HG03097 (cell line): ENCODE measurements around the gene PCNX4.
"Not testable (repeated sequence)": the region's sequence is repeated elsewhere in the genome, so short reads cannot be mapped to it uniquely, and the experiment has no call there.

Experiments used
- ATAC-seq: cut with Tn5 transposase; IDR thresholded peaks from one replicate; pipeline ENCODE4 v1.9.1; 2021; ENCODE audit not compliant: unreplicated experiment, low FRiP score

PCNX4 gene

DNA sequence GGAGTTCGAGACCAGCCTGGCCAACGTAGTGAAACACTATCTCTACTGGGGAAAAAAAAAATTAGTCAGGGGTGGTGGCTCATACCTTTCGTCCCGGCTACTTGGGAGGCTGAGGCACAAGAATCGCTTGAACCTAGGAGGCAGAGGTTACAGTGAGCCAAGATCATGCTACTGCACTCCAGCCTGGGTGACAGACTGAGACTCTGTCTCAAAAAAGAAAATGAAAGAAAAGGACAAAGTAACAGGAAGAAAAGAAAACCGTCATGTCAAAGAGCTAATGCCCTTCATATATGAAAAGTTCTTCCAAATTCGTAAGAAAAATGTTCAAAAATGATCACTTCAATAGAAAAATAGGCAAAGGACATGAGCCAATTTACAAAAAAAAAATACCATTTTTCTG lies 8.1 kb downstream of the PCNX4 start:
- not testable (repeated sequence) for ATAC-seq

DNA sequence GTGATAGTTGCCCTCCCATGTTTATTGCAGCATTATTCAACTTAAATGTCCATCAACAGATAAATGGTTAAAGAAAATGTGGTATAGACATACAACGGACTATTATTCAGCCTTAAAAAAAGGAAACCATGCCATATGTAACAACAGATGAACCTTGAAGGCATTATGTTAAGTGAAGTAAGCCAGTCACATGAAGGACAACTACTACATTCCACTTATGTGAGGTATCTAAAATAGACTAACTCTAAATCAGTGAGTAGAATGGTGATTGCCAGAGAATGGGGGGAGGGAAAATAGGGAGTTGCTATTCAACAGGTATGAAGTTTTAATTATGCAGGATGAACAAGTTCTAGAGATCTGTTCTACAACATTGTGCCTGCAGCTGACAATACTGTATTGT lies 10.1 kb downstream of the PCNX4 start:
- no peak for ATAC-seq

DNA sequence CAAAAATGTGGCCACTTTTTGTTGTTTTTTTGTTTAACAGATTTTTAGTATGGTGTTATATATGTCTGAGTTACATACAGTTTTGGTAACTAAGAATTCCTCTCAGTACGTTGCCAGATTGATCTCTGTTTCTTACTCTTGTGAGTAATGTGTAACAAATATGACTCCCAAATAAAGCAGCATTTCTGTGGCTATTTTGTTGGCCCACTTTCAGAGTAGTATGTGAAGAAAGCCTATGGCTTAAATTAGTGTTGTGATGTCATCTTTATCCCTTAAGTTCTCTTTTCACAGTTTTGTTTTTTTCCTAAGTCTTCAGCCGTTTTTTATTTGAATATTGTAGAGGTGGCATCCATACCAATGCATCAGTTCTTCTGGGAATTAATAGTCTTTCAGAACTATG lies 10.7 kb downstream of the PCNX4 start:
- ATAC-seq: no peak

DNA sequence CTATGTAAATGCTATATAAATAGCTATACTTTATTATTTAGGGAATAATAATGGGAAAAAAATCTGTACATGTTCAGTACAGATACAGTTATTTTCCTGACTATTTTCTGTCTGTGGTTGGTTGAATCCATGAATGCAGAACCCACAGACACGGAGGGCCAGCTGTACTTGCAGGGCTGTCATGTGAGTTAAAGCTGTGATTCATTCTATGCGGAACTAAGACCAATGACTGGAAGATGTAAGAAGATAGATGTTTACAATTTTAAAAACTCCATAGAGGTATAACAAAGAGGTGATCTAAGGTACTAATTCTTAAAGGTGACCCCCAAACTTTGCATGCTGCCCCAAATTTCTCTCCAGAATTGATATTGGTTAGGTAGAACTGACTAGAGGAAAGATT lies 14.6 kb downstream of the PCNX4 start:
- ATAC-seq: no peak

DNA sequence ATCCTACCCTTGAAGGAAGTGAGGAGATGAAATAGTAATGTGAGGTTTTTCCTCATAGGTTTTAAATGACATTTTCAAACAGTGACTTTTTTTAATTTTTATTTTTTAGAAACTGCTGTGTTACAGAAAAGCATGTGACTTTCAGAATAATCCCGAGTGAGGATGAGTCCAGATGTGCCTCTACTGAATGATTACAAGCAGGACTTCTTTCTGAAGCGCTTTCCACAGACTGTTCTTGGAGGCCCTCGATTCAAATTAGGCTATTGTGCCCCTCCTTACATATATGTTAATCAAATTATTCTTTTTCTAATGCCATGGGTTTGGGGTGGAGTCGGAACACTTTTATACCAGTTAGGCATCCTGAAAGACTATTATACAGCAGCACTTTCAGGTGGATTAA lies 15.8 kb downstream of the PCNX4 start:
- ATAC-seq: no peak

DNA sequence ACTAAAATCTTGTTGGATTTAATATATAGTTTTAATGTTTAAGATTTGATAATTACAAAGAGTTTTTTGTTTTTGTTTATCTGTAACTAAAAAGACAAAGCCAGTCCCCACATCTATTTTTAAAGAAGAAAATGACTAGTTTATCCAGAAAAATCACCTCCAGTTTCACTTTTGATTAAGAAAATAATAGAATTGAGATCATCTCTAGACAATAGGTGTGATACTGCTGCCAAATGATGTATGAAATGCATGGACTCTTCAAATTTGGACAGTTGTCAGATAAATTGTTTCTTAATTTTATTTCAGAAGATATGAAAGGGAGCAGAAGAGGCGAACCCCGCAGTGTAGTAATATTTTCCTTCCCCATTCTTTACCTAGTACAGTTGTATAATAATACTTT lies 20.0 kb downstream of the PCNX4 start:
- no peak for ATAC-seq

DNA sequence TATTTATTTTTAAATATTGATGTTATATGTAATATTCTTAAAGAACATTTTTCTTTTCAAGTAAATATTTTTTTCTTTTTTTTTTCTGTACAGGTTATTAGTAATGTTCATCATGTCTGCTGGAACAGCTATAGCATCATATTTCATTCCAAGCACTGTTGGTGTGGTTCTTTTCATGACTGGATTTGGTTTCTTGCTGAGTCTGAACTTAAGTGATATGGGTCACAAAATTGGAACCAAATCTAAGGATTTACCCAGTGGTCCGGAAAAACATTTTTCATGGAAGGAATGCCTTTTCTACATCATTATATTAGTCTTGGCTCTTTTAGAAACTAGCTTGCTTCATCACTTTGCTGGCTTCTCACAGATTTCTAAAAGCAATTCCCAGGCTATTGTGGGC lies 23.2 kb downstream of the PCNX4 start:
- ATAC-seq: no peak

DNA sequence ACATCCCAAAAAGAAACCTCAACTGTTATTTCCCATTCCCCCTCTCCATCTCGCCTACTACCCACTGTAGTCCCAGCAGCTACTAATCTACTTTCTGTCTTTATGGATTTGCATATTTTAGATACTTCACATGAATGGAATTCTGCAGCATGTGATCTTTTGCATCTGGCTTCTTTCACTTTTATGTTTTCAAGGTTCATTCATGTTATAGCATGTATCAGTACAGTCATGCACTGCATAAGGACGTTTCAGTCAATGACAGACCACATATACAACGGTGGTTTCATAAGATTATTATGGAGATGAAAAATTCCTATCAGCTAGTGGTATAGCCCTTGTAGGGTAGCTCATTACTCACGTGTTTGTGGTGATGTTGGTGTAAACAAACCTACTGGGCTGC lies 24.5 kb downstream of the PCNX4 start:
- no peak for ATAC-seq

DNA sequence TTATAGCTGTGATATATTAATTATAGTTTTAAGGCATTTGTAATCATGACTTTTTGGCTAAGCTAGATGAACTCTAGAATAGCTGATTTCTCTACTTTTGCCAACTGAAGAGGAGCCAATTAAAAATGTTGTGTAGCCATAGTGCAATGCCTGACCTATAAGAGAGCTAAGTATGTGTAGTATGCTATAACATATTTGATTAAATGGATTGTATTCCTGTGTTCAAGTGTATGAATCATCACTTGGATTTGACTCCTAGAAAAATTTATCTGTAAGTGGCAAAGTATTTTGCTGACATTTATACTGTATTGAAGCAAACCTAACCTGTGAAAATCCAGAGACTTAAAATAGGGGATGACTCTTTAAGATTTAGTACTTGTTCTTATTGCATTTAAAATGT lies 34.2 kb downstream of the PCNX4 start:
- ATAC-seq: no peak

DNA sequence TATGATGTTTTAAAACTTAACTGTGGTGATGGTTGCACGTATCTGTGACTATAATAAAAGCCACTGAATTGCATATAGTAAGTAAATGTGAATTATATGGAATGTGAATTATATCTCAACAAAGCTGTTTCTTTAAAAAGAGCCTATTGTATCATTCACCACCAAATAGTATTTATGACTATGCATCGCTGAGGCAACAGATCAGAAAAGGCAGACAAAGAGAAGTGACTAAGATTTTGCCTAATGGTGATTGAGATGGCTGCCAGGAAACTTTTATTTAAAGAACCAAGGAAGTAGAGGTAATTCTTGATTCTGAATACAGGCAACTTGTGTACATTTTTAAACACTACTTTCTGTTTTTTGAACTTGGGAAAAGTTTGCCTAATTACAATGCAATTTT lies 41.8 kb downstream of the PCNX4 start:
- no peak for ATAC-seq

DNA sequence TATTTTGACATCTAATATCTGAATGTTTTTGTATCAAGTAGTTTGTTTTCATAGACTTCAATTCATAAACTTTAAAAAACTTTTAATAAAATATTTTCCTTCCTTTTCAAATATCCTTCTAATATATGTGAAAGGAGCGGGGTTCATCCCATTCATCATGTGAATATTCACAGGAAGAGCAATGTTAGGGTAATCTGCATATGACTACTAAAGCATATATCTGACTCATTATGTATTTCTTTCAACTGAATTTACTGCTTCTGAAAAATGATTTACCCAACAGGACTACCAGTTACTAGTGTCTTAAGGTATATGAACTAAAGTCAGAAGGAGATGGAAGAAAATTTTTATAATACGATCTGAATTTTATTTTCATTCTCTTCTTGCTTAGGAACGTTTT lies 43.0 kb downstream of the PCNX4 start:
- ATAC-seq: no peak

DNA sequence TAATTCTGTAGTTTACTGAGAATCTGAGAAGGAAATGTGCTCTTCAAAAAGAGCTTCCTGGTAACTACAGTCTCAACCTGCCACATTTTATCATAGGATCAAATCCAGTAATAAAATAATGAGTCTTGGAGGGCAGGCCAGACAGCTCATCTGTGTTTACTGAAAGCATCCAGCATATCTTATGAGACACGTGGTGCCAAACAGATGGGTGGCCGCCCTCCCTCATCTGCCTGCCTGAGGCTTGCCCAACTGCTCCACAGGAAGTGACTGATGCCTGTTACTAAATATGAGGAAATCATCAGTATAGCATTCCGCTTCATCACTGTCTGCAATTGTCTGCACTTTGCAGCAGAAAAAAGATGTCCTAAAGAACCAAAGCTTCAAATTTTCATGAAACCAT lies 60.0 kb downstream of the PCNX4 start:
- ATAC-seq: peak; percentile 77

DNA sequence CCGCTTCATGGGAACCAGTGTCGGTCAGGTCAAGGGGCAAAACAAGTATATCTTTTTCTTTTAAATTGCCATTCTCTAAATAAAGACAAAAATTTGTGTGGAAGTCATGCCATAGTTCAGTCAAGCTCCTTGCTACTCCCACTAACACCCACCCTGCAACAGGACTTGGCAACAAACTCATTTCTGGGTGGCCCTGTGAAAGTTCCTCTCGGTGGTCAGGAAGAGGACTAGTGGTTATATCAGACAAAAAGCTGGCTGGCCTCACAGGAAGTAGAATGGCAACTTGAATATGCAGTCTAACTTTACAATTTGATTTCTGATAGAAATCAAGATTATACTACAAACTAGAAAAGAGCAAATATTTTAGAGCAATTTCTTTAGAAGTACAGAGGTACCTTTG lies 62.3 kb downstream of the PCNX4 start:
- ATAC-seq: no peak

DNA sequence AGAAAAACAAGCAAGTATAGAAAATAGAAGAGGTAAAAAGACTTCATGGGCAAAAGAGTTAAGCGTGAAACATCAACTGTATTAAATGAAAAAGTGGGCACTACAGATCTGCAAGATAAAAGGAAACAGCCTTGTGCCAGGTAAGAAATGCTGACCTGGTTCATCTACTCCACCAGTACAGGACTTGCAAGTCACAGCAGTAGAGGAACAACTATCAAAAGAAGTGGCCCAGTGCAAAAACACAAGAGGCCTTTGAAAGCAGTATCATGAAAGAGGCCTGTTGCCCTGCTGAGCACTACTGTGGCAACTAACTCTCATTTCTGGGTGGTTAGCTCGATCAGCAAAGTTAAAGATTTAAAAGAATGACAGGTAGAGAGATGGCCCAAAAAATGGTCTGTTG lies 62.9 kb downstream of the PCNX4 start:
- ATAC-seq: no peak

DNA sequence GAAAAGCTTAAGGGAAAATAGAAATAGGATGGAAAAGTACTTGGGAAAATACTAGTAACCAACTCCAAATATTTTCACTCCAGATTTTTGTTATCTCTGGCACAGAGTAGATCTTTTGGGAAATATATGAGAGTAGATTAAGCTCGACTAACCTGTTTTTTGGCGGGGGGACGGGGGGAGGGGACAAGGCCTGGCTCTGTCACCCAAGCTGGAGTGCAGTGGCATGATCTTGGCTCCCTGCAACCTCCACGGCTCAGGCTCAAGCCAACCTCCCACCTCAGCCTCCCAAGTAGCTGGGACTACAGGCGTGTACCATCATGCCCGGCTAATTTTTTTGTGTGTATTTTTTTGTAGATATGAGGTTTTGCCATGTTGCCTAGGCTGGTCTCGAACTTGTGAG lies 68.7 kb downstream of the PCNX4 start:
- ATAC-seq: no peak

DNA sequence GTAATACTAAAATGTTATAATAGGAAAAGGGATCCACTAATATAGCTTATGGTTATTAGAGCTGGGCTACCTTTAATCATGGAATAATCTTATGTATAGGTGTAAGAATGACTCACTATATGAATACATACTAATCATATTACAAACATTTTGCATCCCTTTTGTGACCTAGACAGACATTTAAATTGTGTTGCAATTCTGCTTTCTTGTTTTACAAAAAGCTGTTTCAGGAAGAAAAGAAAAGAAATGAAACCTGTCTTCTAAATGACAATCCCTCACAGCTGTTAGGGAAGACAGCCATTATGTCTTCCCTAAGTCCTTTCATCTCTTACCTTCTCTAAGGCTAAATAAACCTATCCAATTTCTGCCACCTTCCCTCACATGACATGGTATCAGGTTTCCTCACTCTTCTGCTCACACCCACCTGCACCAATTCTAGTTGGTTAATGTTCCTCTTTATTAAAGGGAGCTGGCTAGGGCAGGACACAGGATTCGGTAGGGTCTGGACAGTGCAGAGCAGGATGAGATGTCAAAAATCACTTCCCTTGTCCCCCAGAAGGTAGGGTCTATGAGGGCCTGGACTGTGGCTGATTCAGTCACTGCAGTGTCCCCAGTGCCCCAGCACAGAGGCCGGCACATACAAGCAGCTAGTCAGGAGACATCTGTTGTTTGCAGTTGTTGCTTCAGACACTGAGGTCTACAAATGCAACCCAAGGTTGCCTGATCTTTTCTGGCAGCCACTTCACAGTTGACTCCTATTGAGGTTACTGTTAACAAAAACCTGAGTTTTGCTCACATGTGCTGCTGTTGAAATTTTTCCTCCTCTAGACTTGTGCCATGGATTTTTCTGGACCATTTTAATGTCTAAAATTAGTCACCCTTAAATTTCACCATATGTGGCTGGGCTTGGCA lies 69.7 kb downstream of the PCNX4 start:
- ATAC-seq: no peak

DNA sequence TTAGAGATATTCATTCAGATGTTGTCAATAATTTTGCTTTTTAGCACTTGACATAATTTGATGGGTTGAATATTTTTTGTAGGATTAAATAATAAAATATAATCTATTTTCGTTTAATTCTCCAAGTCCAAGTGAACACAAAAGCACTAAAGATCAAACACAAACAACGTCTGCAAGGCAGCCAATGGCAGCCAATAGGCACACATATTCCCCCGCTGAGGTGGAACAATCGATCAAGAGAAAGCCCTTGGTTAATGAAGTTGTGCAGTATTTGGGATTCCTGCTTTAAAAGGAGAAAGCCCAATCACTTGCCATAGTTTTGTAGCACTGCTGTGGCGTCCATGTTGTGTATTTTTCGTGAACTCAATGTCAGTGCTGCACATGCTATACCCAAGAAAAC lies 72.0 kb downstream of the PCNX4 start:
- no peak for ATAC-seq

DNA sequence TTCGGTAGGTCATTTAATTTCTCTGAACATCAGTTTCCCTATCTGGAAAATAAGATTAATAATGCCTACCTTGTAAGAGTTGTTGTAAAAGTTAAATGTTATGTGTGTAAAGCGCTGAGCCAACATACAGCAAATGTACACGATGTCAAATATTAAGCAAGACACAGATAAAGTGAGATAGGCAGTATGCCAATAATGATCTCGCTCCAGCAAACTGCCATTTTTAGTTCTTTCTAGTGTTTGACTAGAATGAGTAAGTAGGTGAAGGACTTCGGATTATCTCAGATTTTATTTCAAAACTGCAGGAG lies 72.6 kb downstream of the PCNX4 start:
- no peak for ATAC-seq

DNA sequence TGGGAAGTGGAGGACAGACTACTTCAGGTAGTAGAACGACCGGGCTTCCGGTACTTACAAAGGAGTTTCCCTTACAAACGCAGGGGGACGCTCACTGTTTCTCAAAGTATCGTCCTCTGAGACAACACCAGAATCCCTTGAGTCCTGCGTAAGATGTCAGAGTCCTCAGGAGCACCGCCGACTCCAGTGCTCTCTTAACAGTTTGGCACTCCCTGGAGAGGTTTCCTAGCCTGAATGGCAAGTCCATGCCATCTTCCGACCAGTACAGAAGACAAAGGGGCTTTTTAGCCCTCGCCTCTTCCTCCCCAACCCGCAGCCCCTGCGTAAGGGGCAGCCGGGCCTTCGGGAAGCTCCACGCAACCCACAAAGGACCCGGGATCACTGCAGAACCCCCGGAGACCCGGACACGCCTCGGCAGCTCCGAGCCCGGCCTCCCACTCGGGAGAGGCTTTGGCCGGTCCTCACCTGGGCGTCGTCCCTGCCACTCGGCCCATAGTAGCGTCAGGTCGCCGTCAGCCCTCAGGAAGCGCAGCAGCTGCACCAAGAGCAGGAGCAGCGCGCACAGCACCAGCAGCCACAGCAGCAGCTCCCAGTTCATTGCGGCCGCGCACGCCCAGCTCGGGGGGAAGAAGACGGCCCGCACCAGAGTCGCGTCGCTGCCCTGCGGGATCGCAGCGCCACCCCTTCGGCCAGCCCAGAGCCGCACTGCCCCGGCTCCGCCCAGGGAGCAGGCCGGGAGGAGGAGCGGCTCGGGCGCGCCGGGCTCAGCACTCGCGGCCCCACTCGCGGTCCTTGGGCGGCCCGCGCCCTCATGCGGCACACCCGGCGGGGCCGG lies 73.2 kb downstream of the PCNX4 start, which contains the start of gene DHRS7:
DHRS7 (minus strand) TSS at position 687 of the 835 bp plus-strand sequence; CDS start at position 598, 89 bp downstream.
- ATAC-seq: peak; percentile 88

DNA sequence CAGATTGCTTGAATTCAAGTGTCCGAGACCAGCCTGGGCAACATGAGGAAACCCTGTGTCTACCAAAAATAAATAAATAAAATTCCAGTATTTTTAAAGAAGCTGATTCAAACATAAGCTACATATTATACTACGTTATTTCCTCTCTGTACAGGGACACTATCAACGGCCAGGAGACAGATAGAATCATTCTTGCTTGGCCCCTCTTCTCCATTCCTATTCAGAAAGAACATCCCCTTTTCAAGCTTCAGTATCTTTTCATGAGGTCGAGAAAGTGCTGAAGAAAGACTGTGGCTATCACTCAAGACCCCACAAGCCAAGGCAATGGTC lies 73.8 kb downstream of the PCNX4 start:
- no peak for ATAC-seq

DNA sequence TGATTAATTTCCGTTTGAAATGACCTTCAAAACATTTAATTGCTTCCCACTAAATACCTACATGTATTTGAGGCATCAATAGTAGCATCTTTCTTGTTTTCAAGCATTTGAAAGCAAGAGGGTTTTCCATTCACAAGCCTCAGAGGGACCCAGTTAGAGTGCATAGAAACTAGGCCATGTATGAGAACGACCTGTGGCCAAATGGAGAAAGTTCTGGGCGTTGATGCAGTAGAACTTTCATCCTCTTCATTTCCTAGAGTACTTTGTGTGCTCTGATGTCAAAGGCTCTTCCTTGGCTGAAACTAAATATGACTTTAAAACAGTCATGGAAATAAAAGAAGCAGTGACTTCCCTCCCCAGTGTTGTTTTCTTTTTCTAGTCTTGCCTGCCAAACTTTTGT lies 74.4 kb downstream of the PCNX4 start:
- no peak for ATAC-seq

DNA sequence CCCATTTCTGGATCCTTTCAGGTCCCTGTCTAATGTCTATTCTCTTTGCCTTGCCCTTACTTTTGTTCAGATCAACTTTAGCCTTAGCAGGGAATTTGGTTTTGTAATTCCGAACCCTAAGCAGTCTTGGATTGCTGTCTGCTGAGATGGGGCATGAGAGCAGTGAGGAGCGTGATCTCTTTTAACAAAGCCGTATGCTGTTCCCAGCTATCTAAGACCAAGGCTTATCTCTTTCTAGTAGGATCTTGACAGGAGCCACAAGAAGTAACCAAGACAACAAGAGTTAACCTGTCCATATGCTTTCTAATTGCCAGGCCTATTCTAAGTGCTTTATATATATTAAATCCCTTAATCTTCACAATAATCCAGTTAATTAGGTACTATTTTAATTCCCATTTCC lies 78.0 kb downstream of the PCNX4 start:
- no peak for ATAC-seq
